ENCODE results near the gene TMEM178B. TPM values are rescaled to one million over a fixed set of nuclear protein-coding genes. Genes with fewer than 3 reads are reported as not detected.

TMEM178B gene
- total RNA-seq, 1 donor = 0.10 TPM

DNA sequence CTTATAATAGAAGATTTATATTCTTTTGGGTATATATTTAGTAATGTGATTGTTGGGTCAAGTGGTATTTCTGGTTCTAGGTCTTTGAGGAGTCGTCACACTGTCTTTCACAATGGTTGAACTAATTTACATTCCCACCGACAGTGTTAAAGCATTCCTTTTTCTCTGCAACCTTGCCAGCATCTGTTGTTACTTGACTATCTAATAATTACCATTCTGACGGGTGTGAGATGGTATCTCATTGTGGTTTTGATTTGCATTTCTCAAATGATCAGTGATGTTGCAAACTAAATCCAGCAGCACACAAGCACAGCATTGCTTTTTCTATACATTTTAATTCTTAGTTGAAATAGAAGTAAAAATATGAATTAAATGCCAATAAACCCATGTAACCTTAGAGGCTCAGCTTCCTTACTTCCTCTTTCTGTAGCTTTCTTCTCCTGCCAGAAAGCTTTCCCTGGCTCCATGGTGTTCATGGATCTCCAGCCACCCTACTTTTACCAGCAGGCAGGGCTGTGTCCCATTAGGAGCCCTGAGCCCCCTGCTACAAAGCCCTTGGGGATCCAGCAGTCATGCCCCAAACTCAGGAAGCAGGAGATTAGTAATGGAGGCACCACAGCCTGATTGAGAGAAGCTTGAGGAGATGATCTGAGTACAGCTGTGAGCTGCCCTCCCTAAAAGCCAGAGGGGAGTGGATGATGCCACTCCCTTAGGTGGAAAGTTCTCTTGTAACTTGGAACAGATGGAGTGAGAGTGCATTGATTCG lies 158.6 kb downstream of the TMEM178B start:
- Histone ChIP-seq H3K4me1 (ENCODE audit: insufficient read depth, low read length) (no peaks in the 10 kb centered on the region), H3K4me3 (ENCODE audit: low read length) (no peak overlapping the region), H3K9me3 (ENCODE audit: low read depth, low read length) (no peaks in the 10 kb centered on the region), H3K27me3 (ENCODE audit: insufficient read depth, low read length) (no peaks in the 10 kb centered on the region)

DNA sequence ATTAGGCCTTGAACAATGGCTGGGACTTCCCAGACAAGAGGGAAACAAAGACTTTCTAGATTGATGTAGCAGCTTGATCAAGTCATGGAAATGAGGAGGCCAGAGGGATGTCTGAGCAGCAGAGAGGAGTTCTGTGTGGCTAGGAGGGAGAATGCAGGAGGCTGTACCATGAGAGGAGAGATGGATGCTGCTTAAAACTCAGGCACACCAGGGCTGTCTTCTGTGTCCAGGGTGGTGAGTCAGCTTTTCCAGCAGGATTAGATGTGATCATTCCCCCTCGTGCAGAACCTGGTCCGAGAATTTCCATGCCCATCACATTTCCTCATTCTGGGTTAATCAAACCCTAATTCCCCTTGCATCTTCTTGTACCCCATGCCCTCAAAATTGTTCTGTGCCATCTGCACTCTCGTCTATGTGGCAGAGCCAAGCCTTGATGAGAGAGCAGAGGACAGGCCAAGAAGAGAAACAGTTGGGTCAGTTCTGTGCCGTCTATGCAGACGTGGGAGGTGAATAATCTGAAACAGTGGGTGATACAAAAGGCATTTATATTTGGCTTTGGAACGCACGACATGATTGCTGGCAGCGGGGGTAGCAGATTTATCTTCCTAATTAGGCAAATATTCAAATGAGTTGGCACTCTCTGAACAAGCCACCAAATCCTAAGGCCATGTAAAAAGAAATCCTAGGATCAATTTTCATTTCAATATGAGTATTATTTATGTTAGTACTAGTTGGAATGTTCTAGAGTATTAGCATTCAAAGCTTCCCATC lies 160.7 kb downstream of the TMEM178B start:
- Histone ChIP-seq H3K27me3 (ENCODE audit: insufficient read depth, low read length) (no peaks in the 10 kb centered on the region), H3K9me3 (ENCODE audit: low read depth, low read length) (no peaks in the 10 kb centered on the region), H3K4me3 (ENCODE audit: low read length) (no peak overlapping the region), H3K4me1 (ENCODE audit: insufficient read depth, low read length) (no peaks in the 10 kb centered on the region)

DNA sequence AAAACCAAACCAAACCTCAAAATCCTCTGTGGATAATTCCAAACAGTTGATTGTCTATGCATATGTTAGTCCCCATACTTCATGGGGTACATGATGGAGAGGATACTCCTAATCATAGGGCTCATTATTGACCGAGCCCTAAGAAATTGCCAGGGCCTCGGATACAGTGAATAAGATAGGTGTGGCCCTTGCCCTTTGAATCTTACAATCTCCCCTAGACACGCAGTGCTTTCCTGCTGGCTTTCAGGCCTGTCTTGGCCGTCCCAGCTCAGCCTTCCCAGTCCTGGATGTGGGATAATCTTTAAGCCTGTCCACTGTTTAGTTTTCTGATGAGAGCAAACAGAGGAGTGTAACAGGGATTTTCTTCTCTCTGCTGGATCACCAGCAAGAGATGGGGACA lies 161.8 kb downstream of the TMEM178B start:
- Histone ChIP-seq H3K4me1 (ENCODE audit: insufficient read depth, low read length) (no peaks in the 10 kb centered on the region), H3K9me3 (ENCODE audit: low read depth, low read length) (no peaks in the 10 kb centered on the region), H3K27me3 (ENCODE audit: insufficient read depth, low read length) (no peaks in the 10 kb centered on the region), H3K4me3 (ENCODE audit: low read length) (no peak overlapping the region)

DNA sequence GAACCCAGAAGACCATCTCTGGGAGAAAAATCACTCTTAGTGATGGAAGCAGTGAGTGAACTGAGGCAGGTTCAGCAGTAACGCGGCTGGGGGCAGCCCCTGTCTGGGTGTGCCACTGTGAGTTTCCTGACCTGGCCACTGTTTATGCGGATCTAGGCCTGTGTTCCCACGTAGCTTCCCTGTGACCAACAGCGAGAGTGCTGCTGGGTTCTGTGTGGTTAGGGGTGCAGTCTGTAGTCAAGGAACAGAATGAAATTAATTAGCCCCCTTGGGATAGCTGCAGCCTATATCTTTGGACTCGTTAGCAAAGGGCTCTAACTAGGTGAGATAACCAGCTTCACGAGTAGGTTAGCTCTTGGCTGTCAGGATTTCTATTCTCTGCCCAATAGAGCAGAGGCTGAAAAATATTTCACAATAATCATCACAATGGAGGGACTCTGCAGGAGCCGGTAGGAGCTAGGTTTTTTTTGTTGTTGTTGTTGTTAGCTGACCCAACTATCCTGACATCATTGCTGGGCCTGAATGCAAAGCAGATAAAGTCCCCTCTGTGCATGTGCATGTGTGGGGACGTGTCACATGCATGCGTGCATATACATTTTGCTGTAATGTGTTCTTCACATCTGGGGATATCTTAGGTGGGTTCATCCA lies 164.9 kb downstream of the TMEM178B start:
- H3K4me1 ChIP-seq (ENCODE audit: insufficient read depth, low read length) = no peaks in the 10 kb centered on the region
- no peak overlapping the region for H3K4me3 ChIP-seq (ENCODE audit: low read length)
- H3K27me3 ChIP-seq (ENCODE audit: insufficient read depth, low read length) = no peaks in the 10 kb centered on the region
- no peaks in the 10 kb centered on the region for H3K9me3 ChIP-seq (ENCODE audit: low read depth, low read length)

DNA sequence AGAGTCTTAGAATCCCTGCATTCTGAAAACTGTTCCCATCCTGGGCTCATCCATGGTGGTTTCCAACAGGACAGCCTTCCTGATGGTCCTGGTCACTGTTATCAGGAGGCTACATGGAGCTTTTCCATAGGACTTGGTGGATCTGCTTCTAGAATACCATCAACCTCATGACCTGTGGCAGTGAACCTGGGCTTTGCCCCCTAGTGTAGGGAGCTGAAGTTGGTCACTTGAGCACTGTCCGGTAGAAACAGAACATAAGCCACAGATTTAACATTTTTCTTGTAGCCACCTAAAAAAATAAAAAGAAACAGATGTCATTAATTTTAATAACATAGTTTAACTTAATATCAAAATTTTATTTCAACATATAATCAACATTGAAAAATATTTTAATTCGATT lies 165.8 kb downstream of the TMEM178B start:
- Histone ChIP-seq H3K4me3 (ENCODE audit: low read length) (no peak overlapping the region), H3K27me3 (ENCODE audit: insufficient read depth, low read length) (no peaks in the 10 kb centered on the region), H3K9me3 (ENCODE audit: low read depth, low read length) (no peaks in the 10 kb centered on the region), H3K4me1 (ENCODE audit: insufficient read depth, low read length) (no peaks in the 10 kb centered on the region)

DNA sequence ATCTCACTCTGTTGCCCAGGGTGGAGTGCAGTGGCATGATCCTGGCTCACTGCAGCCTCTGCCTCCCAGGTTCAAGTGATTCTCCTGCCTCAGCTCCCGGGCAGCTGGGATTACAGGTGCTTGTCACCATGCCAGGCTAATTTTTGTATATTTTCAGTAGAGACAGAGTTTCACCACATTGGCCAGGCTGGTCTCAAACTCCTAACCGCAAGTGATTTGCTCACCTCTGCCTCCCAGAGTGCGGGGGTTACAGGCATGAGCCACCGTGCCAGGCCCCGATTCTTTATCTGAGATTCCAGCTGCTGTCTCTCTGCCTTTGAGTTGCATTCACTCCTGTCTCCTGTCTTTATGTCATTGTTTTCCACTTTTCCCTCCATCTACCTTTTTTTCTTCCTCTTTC lies 168.7 kb downstream of the TMEM178B start:
- Histone ChIP-seq H3K27me3 (ENCODE audit: insufficient read depth, low read length) (no peaks in the 10 kb centered on the region), H3K4me3 (ENCODE audit: low read length) (no peak overlapping the region), H3K9me3 (ENCODE audit: low read depth, low read length) (no peaks in the 10 kb centered on the region), H3K4me1 (ENCODE audit: insufficient read depth, low read length) (no peaks in the 10 kb centered on the region)

DNA sequence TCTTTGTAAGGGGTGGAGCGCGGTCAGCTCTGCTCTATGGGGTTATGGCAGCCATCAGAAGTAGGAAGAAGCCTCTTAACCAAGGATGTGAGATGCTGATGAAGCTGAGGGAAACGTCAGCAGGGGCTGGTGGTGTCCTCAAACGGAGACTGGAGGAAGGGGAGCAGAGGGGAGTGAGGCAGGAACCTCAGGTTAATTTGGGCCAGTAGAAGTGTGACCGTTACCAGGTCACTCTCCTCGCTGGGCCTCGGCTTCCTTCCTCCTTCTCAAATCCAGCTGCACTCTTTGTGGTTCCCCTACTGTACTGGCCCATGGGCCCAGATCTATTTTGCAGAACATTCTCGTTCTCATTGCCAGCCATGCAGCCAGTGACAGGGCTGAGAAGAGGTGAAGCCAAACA lies 169.5 kb downstream of the TMEM178B start:
- no peak overlapping the region for H3K4me3 ChIP-seq (ENCODE audit: low read length)

DNA sequence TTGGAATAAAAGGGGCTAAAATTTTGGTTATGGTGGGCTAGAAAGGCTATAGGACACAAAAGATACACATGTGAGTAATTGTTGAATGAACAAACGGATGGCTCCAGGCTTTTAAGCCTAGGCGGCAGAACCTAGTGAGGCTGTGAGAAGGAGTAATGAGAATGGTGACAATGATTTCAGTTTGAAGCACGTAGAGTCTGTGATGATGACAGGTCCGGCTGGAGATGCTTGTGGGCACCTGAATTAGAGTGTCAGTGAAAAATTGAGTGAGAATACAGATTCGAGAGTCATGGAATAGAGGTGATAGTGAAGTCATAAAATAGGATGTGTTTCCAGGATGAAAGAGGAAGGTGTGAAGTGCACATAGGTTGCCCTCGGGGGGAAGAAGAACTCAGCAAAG lies 170.6 kb downstream of the TMEM178B start:
- Histone ChIP-seq H3K9me3 (ENCODE audit: low read depth, low read length) (no peaks in the 10 kb centered on the region), H3K27me3 (ENCODE audit: insufficient read depth, low read length) (no peaks in the 10 kb centered on the region), H3K4me1 (ENCODE audit: insufficient read depth, low read length) (no peaks in the 10 kb centered on the region), H3K4me3 (ENCODE audit: low read length) (no peak overlapping the region)

More for the DNA sequence above, 169.5 kb downstream of the TMEM178B start:
- Histone ChIP-seq H3K4me1 (ENCODE audit: insufficient read depth, low read length) (no peaks in the 10 kb centered on the region), H3K9me3 (ENCODE audit: low read depth, low read length) (no peaks in the 10 kb centered on the region), H3K27me3 (ENCODE audit: insufficient read depth, low read length) (no peaks in the 10 kb centered on the region)

DNA sequence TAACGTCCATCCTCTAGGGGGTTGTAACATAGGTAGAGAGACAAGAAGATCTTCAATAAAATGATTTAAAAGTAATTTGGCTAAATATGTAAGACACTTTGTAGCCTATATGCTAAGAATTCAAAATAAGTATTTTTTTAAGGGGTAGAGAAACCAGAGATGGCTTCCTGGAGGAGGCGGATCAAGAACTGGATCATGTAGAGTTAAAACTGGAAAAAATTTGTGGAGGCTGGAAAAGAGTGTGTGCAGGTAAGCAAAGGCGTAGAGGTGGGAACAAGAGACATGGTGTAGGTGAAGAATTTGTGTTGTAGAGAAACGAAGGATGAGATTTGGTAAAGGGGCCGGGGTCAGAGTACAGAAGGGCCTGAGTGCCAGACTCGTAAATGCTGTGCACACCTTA lies 172.6 kb downstream of the TMEM178B start:
- Histone ChIP-seq H3K4me1 (ENCODE audit: insufficient read depth, low read length) (no peaks in the 10 kb centered on the region), H3K9me3 (ENCODE audit: low read depth, low read length) (no peaks in the 10 kb centered on the region), H3K27me3 (ENCODE audit: insufficient read depth, low read length) (no peaks in the 10 kb centered on the region), H3K4me3 (ENCODE audit: low read length) (no peak overlapping the region)

DNA sequence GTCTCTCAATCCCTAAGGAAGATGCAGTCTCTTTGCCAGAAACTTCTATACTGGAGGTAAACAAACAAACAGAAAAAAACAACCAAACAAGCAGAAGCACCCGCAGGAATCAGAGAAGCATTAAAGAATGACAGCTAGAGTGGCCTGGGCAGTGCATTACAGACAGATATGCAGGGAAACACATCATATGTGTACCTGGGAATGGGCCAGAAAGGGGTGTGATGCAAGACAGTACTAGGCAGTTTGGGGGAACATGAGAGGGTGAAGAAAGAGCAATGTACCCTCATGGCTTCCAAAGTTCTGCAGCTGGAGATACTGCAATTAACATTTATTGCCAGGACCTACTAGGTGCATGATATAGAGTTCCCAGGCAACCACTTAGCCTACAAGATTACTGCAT lies 177.3 kb downstream of the TMEM178B start:
- no peak overlapping the region for H3K4me3 ChIP-seq (ENCODE audit: low read length)
- no peaks in the 10 kb centered on the region for H3K4me1 ChIP-seq (ENCODE audit: insufficient read depth, low read length)
- H3K27me3 ChIP-seq (ENCODE audit: insufficient read depth, low read length) = no peaks in the 10 kb centered on the region

DNA sequence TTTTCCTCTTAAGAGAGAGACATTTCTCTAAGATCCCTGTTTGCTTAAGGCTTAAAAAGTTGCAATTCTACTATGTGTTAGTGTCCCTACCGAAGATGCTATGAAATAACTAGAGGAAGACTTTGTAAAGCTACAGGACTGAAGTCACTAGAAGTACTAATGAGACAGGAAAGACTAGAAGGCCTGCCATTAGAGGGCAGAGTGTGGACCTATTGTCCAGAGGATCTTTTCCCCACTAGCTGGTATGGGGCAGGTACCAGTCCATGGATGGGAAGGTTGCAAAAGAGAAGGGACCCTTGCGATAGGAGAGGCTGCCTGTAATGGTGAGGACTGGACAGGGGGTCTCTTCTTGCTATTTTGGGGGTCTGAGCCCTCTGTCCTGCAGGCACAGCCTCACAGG lies 178.1 kb downstream of the TMEM178B start:
- H3K27me3 ChIP-seq (ENCODE audit: insufficient read depth, low read length) = no peaks in the 10 kb centered on the region
- no peaks in the 10 kb centered on the region for H3K9me3 ChIP-seq (ENCODE audit: low read depth, low read length)
- H3K4me3 ChIP-seq (ENCODE audit: low read length) = no peak overlapping the region
- H3K4me1 ChIP-seq (ENCODE audit: insufficient read depth, low read length) = no peaks in the 10 kb centered on the region

More for the DNA sequence above, 177.3 kb downstream of the TMEM178B start:
- no peaks in the 10 kb centered on the region for H3K9me3 ChIP-seq (ENCODE audit: low read depth, low read length)

DNA sequence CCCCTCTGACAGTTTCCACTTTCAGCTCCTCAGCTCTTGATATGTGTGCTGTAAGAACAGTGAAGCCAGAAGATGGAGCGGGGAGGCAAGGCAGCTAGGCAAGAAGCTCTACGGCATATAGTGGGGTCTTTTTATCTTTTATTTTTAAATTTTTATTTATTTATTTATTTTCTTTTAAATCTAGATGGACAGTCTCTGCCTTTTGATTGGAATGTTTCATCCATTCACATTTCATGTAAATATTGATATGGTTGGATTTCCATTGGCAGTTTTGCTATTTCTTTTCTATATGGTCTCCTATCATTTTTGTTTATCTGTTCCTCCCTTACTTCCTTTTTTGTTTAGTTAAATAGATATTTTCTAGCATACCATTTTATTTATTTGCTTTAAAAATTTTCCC lies 183.7 kb downstream of the TMEM178B start:
- H3K27me3 ChIP-seq (ENCODE audit: insufficient read depth, low read length) = no peaks in the 10 kb centered on the region
- no peak overlapping the region for H3K4me3 ChIP-seq (ENCODE audit: low read length)
- no peaks in the 10 kb centered on the region for H3K4me1 ChIP-seq (ENCODE audit: insufficient read depth, low read length)

DNA sequence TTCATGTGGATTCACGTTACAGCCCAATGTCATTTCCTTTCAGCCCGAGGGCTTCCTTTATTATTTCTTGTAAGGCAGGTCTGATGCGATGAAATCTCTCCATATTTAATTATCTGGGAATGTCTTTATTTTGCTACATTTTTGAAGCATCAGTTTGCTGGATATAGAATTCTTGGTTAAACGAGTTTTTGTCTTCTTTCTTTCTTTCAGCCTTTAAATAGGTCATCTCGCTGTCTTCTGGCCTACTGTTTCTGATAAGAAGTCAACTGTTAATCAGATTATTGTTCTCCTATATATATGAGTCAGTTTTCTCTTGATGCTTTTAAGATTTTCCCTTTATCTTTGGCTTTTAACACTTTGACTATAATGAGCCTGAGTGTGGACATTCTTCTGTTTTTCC lies 184.7 kb downstream of the TMEM178B start:
- Histone ChIP-seq H3K27me3 (ENCODE audit: insufficient read depth, low read length) (no peaks in the 10 kb centered on the region), H3K9me3 (ENCODE audit: low read depth, low read length) (peaks cover 11% of the 10 kb centered on the region), H3K4me3 (ENCODE audit: low read length) (no peak overlapping the region), H3K4me1 (ENCODE audit: insufficient read depth, low read length) (no peaks in the 10 kb centered on the region)

More for the DNA sequence above, 183.7 kb downstream of the TMEM178B start:
- peaks cover 11% of the 10 kb centered on the region for H3K9me3 ChIP-seq (ENCODE audit: low read depth, low read length)

DNA sequence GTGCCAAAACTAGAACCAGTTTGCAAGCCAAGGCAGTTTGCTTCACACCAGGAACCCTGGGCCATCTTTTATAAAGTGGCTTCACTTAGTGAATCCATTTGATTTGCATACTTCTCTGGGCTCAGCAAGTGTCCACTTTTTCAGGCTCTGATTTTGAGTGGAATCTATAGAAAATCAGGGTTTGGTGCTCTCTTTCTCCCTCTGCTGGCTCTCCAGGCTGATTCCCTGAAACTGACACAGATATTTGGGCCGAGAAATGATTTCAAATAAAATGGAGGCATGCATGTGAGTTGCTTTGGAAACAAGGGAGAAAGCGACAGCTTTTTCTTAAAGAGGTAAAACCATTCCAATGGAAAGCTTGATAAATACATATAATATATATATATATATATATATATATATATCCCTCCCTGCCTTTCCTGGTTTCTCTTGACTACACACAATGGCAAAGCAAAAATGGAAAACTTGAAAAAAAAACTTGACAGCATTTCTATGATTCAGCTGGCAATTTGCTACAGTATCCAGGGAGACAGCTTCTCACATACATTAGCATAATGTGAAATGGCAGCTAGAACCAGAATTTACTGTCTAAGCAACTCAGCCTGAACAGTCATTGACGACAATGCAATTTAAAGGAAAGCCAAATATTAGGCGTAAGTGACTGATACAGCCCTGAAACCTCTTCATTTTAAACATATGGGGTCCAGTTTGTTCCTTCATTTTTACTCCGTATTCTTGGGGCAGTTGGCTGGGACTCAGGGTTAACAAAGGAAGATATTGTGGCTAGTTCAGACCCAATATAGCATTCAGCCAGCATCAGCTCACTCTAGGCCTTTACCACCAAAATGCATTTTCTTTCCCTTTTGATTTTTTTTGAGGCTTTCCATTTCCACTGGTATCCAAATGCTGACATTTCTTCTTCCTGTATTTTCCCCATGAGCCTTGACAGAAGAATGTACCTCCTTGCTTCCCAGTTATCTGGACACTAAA lies 188.5 kb downstream of the TMEM178B start:
- Histone ChIP-seq H3K4me1 (ENCODE audit: insufficient read depth, low read length) (no peaks in the 10 kb centered on the region), H3K27me3 (ENCODE audit: insufficient read depth, low read length) (no peaks in the 10 kb centered on the region), H3K4me3 (ENCODE audit: low read length) (no peak overlapping the region), H3K9me3 (ENCODE audit: low read depth, low read length) (peaks cover 11% of the 10 kb centered on the region)
